Central memory CD4-positive, alpha-beta T cell (primary cell): ENCODE results near the gene NR1H4.
"Not testable (repeated sequence)": the region's sequence is repeated elsewhere in the genome, so short reads cannot be mapped to it uniquely, and the experiment has no call there.

Source experiments
- DNase-seq: peaks from one replicate; pipeline ENCODE4 v3.0.0; 2022
- total RNA-seq, 3 experiments: gene quantifications; one replicate each; lab custom pipeline; 2026; lab: John Stamatoyannopoulos, UW

NR1H4 gene
- total RNA-seq, result 0 to 0.19 (median 0) reads per million in 3 experiments

DNA sequence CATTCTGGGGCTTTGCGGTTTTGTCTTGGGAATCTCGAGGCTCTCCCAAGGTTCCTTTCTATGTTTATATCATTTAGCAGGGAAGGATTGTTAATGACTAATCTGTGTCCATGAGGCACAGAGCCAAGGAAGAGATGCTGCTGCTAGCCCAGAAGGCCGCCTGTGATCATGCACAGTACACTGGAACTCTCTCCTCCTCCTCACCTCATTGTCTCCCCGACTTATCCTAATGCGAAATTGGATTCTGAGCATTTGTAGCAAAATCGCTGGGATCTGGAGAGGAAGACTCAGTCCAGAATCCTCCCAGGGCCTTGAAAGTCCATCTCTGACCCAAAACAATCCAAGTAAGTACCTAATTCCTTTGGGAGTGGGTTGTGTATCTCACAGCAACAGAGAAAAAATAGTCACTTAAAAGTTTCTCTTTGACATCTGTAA, at the start of gene NR1H4:
Gene NR1H4, plus strand, starts transcription at position 151 of the 435 bp plus-strand sequence. CDS start 19,458 bp downstream, outside the sequence.
- no peak for DNase-seq

DNA sequence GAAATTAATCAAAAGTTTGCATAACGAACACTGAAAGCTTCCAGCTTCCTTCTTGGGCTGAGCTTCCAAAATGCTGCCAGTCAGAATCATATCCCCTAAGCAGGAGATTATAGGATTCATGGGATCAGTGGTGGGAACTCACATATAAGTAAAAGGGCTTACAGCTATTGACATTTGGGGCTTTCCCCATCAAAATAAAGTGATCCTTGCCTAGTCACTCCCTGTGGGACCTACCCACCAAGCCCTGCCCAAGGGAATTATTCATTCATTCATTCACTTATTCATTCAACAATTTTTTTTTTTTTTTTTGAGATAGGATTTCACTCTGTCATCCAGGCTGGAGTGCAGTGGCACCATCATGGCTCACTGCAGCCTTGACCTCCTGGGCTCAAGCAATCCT, 47.5 kb upstream of the NR1H4 start:
- DNase-seq, result no peak

DNA sequence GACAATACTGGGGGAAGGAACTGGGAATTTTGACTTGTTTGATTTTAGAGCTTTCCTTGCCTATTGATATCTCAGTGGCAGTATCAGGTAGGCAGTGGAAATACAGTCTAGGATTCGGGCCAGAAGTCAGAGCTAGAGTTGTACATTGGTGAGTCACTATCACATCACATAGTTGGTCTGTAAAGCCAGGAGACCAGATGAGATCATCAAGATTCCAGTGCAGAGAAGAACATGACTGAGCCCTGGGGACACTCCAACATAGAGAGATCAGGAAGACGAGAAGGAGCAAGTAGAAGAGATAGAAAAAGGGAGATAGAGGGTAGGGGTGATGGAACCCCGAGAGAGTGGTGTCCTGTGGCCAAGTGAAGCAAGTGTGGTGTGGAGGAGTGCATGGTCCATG, 46.6 kb upstream of the NR1H4 start:
- no peak for DNase-seq

DNA sequence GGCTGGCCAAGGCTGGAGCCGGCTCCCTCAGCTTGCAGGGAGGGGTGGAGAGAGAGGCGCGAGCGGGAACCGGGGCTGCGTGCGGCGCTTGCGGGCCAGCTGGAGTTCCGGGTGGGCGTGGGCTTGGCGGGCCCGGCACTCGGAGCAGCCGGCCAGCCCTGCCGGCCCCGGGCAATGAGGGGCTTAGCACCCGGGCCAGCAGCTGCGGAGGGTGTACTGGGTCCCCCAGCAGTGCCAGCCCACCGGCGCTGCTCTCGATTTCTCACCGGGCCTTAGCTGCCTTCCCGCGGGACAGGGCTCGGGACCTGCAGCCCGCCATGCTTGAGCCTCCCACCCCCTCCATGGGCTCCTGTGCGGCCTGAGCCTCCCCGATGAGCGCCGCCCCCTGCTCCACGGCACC, 43.4 kb upstream of the NR1H4 start:
- DNase-seq, result not testable (repeated sequence)

DNA sequence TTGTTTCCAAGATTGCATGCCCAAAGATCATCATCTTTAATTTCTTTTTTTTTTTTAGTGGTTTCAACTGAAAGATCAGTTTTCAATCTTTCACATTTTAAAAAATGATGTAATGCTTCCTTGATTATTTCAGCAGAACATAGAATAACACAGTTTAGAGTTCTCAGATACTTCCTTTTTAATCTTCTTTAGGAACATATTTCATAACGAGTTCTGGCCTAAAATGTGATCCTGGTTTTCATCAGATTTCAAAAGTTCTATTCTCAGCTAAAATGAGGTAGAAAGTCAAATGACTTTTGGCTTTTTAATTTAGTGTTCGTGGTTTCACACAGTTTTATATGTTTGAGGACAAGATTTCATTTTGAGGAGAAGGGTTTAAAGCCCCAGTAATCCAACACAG, 40.0 kb upstream of the NR1H4 start:
- DNase-seq, result no peak

DNA sequence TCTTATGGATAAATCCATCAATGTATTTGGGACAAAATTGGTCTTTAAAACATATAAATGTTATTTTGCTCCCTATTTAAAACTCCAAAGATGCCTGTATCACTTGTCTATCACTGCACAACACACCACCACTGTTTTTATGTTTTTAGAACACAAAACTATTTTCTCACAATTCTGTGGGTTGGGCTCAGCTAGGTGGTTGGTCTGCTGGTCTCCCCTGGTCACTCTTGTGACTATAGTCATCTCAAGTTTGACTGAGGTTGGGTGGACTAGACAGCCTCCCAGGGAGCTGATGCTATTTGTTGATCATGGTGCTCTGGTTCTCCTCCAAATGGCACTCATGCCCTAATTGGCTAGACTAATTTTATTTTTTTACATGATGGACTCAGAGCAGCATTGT, 39.5 kb upstream of the NR1H4 start:
- no peak for DNase-seq

DNA sequence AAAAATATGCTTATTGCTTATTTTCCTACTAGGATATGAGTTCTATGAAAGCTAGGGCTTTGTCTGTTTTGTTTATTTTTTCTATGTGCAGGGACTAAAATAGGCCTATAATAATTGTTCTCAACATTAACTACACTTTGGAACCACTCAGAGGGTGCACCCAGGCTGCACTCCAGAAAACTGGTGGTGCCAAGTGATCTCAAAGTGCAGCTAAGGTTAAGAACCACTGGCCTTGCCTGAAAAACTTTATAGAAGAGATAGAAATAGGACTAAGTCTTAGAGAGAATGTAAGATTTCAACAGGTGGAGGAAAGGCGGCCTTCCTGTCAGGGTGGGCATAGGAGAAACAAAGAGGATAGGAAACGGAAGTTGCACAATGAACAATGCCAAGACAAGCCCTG, 37.7 kb upstream of the NR1H4 start:
- DNase-seq, result no peak

DNA sequence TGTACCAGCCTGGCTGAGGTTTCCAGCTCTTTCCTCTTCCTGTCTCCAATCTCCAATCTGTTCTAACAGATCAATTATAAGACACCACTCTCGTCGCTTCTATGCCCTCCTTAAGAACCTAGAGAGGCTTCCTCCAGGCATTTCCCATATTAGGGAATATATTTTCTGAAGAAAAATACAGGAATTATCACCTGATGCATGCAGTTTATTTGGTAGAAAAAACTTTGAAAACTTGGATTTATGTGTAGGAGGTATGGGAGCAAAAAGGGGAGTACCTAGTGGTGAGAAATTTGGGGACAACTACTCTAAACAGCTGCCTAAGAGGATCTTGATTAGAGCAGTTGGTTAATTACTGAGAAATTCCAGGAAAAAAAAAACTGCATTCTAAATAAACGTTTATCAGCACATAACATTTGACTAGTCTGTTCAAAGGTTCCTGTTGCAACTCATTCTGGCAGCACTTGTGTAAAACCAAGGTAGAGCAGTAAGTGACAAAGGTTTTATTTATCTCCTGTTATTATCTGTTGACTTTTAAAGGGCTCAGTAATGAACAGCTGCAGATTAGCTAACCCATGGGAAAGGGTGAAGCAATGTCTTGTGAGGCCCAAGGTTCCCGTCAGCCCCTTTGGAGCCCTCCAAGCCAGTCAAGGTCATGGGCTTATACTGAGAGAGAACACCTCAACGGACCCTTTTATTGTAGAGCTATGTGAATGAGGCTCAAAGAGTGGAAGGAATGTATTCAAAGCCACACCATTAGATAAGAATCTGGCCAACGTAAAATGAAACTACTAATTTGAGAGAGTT, 36.4 kb upstream of the NR1H4 start:
- DNase-seq, result no peak

DNA sequence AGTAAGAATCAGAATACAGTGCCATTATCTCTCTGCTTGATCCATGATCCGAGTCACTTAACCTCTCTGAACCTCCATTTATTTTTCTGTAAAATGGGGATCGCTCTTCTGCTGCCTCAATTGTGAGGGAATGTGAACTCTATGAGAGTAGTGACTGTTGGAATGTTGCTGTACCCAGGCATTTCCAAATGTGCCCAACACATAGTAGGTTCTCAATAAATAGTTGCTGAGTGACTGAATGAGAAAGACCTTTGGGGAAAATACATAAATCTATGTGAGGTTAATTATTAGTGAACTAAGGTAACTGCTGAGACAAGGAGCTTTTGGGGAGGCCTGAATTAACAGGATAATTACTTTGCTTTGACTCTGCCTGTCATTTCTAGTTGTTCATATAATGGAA, 33.9 kb upstream of the NR1H4 start:
- DNase-seq, result no peak

DNA sequence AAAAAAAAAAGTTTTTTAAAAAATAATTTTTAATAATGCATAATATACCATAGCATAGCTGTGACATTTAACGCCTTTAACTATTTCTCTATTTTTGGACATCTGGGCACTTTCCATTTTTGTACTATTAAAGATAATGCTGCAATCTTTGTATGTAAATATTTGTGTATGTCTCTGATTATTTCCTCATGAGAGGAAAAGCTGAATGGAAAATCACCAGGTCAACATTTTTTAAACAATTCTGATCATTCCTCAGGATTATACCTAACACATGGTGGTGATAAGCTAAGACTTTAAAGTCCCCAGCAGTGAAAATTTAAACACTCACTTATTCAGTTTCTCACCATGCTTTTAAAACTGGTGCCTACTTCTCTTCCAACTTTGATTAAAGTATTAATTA, 31.3 kb upstream of the NR1H4 start:
- no peak for DNase-seq

DNA sequence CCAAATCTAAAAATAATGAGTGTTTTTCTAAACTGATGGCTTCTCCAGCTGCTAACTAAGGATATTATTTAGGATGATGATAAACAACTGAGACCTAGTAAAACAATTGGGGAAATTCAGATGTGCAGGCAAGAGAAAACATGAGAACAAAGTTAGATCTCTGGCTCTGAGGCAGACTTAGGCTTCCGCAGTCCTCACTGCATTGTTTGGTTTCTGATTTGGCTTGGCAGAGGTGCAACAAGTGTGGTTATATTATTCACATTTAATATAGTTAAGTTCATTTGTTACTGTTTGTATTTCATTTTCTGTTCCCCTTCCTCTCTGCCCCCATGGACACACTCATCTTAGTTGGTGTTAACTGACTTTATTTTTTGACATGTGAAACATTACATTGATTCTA, 30.2 kb upstream of the NR1H4 start:
- no peak for DNase-seq

DNA sequence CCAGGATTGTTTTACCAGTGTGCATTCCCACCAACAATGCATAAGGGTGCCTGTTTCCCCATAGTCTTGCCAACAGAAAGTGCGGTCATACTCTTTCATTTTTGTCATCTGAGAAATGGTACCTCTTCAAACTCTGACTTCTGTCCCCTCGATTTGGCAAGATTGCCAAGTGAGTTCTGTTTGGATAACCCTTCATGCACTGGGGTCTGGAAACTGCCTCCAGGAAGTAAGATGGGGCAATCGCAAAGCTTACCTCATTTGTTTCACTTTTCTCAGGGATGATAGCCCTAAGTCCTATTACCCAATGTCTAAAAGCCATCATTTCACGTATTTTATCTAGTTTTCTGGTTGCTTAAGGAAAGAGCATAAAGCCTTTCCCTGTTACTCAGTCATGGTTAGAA, 28.6 kb upstream of the NR1H4 start:
- DNase-seq, result no peak

DNA sequence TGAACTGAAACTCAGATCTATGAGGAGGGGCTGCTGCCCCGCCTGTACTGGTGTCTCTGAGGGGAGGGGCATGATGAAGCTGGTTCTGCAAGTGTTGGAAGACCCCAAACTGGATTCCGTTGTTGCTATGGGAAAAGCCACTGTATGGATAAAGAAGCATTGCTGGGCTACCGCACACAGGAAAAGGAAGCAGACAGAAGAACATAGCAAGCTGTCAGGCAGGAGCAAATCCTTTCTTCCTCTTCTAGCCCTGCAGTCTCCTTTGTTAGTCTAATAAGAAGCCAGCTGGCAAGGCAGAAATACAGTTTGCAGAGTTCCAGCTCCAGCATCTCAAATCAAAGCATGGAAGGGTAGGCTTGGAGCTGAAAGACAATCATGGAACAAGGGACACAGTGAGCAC, 26.3 kb upstream of the NR1H4 start:
- no peak for DNase-seq

DNA sequence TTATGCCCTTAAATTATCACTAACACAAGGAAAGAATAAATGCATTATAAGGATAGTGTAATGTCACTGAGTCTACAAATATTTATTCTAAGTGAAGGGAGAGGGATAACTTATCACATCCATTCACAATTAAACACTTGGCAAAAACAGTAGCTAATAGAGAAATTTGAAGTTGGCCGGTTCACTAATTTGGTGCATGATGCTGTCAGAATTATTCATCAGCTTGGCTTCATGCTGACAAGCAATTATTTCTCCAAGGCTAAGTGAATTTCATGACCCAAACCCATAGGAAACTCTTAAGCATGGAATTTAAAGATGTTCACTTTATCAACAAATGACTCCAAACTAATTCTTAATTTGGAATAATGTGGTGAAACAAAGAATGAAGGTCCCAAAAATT, 25.0 kb upstream of the NR1H4 start:
- DNase-seq, result no peak

DNA sequence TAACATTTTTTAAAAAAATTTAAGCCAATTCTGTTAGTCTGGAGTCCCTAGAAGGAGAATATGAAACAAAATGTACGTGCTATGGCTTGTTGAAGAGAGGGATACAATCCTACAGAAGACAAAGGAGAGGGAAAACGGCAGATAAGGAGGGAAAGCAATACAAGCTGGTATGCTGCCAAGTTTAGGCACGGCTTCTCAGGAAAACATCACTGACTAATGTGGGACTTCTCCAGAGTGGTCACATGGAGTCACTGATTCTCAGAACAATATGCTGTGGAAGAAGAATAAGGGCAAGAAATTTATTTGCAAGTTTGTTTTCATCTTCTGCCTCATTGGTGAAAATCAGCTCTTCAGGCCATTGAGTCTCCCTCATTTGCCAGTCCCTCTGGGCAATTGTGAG, 22.9 kb upstream of the NR1H4 start:
- DNase-seq, result no peak

DNA sequence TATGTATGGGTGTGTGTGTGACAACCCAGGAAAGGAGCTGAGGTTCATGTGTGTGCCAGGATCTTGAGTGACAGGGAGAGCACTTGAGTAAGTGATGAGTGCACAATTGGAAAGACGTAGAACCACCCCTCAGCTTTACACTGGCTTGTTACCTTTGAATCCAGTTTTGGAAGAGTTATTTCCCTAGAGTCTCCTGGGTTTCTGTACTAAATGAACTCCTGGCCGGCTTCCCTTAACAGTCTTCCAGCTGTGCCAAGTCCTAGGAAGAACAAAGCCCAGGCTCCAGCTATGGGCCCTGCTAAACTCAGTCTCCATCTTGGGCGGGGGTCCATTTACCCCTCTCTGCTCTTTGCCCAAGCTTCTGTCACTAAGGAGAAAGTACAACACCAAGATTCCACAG, 19.7 kb upstream of the NR1H4 start:
- no peak for DNase-seq

DNA sequence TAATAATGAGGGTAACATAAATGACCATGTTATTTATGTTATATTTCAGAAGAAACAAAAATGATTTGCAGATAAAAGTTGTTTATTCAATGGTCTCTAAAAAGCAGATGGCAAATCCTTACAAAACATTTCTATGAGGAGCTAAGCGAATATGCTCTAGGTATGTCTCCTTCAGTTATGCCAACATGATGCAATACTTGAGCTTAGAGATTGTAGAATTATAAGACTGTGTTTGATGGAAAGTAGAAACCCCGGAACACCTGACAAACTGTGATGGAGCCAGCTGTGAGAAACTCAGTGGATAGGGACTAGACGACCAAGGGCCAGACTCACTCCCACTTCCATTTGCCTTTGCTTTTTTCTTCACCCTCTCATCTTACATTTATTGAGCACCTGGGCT, 17.8 kb upstream of the NR1H4 start:
- DNase-seq, result no peak

DNA sequence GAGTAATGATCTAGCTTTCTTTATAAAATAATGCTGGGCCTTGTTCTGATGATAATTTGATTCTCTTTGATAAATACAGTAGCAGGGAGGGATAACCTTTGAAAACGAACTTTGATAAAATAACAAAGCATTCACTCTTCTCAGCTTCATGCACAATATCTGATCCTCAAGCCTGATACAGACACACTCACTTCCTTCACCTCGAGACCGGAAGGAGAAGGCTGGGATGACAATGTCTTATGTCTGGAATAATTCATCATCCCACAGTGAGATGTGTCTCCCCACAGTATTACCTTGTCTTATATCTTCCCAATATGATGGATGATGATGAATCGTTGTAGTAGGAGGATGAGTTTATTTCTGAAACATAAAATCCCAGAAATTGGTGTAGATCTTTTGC, 15.5 kb upstream of the NR1H4 start:
- no peak for DNase-seq

DNA sequence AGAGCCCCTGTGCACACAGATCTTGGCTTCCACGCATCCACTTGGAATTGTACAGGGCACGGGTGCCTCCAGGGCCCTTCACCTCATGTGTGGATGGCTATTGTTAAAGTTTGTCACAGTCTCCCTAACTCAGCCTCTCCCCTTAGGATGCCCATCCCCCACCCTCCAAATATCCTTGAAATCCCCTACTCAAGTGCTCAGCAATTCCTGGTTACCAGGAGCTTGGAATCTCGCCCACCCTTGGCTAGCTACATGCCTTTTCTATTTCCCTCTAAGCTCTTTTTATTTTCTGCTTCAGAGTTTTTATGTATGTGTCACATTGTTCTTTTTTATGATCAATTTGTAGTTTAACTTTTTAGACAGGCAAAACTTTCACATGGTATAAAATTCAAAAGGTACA, 13.0 kb upstream of the NR1H4 start:
- DNase-seq, result no peak

DNA sequence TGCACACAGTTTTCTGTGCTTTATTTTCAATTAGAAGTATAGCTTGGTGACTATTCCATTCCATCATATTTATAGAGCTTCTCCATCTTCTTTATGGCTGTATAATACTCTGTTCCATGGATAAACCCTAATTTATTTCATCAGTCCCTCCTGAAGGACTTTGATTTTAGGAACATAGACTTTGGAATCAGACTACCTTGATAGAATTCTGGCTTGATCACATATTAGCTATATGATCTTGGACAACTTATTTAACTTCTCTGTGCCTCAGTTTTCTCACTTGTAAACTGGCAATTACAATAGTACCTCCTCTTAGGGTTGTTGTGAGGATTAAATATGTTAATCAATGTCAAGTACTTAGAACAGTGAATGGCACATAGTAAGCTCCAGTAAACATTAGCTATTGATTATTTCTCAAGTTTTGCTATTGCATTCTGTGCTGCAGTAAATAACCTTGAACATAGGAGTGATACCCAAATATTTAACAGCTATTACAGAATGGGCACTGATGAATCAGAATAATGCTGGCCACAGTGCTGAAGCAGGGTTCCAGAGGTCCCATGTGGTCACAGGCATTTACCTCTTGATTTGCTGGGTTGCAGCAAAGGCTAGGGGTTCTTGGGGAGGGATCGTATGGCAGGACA, 12.2 kb upstream of the NR1H4 start:
- DNase-seq, result no peak

DNA sequence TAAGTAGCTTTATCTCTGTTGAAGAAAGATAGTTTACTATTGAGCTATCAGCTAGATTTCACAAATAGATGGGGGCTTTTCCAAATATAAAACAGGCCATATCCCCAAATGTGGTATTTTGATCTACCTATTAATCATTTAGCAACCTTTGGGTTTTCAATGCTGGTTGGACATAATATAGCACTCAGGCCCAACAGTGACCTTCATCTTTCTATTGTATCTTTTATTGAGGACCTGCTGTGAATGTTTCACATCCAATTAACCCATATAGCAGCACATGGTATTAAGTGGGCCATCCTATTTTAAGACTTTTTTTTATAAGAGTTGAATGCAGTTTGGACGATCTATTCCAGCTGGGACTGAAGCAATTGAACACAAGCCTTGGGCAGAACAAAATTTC, 10.0 kb upstream of the NR1H4 start:
- DNase-seq, result no peak

DNA sequence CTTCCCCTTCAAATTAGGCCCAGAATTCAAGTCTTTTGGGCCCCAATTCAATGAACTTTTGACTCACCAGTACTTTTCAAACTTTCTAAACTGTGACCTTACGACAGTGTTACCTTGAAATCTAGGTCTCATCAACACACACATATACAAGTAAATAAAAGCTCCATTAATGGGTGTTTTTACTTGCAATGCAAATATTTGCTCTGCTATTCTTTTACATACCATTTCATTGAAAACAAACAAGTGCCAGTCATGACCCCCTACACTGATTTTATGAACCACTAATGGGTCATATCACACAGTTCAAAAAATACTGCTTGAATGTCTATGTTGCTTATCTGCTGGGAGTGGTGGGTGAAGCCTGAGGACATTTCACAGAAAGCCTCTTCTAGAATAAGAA, 9.1 kb upstream of the NR1H4 start:
- DNase-seq, result no peak

DNA sequence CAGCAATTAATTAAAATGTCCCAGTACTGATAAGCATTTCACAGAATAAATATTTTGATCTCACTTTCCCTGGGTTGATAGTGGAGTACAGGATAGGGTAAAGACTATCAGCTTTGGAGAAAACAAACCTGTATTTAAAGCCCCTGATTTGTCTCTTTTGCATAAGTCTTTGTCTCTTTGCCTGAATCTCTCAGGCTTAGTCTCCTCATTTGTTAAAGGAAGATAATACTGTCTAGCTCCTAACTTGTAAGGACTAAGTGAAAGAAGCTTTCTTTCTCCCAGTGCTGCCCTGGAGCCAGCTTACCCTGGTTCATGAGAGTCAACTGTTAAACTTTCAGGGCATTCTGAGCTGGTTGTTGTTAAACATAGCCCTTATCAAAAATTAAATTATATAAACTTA, 5.5 kb upstream of the NR1H4 start:
- no peak for DNase-seq

DNA sequence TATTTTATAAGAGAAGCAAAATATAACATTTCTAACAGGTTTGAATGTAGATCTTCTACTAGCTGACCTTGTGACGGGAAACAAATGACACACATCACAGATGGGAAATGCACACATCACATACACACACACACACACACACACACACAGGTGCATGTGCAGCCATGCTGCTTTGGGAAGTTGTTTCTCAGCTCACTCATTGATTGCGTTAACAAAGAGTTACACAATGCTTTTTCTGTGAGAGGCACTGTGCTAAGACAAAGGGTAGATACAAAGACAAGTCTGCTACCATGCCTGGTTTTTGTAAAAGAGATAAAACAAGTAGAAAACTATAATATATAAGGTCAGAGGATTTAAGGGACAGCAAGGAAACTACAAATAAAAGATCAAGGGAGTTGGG, 1.3 kb upstream of the NR1H4 start:
- DNase-seq, result no peak
